ENCODE results near the gene GRB7. TPM values are rescaled to one million over a fixed set of nuclear protein-coding genes. Genes with fewer than 3 reads are reported as not detected.

The GRB7 gene
- total and polyA plus RNA-seq, 2 experiments from 2014 or later: 22.8 to 29.4 TPM

DNA sequence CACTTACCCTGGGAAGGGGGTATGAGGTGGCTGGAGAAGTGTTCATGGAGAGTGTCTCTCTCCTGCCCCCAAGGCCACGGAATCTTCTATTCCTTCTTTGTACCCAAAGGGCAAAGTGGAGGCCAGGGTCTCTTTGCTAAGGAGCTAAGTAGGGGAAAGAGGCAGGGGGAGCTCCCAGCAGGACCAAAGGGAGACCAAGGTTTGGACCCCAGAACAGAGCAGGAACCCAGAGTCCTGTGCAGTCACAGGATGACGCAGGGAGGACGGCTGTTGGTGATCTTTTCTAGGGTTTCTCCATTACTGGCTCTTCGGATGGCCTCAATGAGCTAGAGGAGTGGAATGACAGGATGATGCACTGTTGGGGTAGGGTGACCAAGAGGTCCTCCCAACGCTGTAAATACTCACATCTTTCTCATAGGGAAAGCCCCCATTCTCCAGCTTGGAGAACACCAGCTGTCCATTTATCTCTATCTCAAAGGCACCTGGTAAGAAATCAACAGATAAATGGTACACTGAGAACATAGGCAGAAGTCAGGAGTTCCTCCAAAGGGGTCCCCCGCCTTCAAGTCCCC, 8.4 kb upstream of the GRB7 start:
- 82% methylated on average over 6 of the region's 6 CpGs for WGBS (ENCODE audit: low lambda C conversion rate, missing lambda C conversion rate)
- H3K36me3 ChIP-seq (replicated peaks; ENCODE audit: insufficient read depth, low read depth): no peaks in the 10 kb centered on the region

DNA sequence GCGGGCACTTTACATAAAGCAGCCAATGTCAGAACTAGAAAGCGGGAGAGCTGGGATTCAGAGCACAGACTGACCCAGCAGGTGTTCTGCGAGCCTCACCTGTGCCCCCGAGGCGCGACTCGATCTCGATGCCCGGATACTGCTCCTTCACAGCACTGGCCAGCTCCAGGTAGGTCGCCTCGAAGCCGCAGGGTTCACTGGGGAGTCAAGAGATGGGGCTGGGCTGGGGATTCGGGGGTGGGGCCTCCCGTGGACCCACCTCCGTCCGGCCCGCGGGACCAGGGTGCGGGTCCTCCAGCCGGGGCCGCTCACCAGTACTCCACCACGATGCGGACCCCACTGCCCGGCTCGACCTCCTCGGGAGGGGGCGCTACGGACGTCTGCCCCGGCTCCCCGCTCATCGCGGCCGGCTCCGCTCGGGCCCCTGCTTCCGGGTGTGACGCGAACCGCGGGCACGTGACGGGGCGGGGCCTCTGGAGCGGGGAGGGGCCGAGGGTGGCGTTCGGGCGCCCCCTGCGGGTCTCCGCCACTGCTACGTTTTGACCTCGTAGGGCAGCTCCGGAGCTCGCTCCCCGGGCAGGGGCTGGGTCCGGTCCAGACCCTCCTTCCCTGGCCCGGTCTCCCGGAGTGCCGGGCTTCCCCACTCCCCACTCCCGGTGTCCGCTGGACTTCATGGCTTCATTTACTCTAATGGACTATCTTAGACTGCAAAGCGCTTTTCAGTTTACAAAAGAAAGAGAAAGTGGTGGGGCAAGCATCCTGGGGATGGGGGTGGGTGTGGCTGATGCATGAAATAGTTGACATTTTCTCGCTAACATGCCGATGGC, 7.4 kb upstream of the GRB7 start, which contains the start of gene MIEN1:
Gene MIEN1, minus strand, starts transcription at position 438 of the 827 bp plus-strand sequence. Its CDS starts 37 bp downstream, at position 401.
- Histone ChIP-seq H3K27ac (peak within 1 kb of the TSS; percentile 91), H3K79me2 (peaks cover 6% of the 10 kb centered on the region), H3K4me2 (peak within 1 kb of the TSS; percentile 97), H2AFZ (peak within 1 kb of the TSS; percentile 74), H3K9me3 (ENCODE audit: low read depth) (no peaks in the 10 kb centered on the region), H3K4me3 (peak within 1 kb of the TSS; percentile 77), H4K20me1 (ENCODE audit: insufficient read depth, poor library complexity, severe bottlenecking) (no peaks in the 10 kb centered on the region), H3K27me3 (no peaks in the 10 kb centered on the region), H3K36me3 (replicated peaks; ENCODE audit: insufficient read depth, low read depth) (no peaks in the 10 kb centered on the region), H3K9me2 (replicated peaks; ENCODE audit: insufficient read depth) (no peaks in the 10 kb centered on the region), H3K4me1 (ENCODE audit: insufficient read depth) (peaks cover 9% of the 10 kb centered on the region)
- TF ChIP-seq, protein P1, sequence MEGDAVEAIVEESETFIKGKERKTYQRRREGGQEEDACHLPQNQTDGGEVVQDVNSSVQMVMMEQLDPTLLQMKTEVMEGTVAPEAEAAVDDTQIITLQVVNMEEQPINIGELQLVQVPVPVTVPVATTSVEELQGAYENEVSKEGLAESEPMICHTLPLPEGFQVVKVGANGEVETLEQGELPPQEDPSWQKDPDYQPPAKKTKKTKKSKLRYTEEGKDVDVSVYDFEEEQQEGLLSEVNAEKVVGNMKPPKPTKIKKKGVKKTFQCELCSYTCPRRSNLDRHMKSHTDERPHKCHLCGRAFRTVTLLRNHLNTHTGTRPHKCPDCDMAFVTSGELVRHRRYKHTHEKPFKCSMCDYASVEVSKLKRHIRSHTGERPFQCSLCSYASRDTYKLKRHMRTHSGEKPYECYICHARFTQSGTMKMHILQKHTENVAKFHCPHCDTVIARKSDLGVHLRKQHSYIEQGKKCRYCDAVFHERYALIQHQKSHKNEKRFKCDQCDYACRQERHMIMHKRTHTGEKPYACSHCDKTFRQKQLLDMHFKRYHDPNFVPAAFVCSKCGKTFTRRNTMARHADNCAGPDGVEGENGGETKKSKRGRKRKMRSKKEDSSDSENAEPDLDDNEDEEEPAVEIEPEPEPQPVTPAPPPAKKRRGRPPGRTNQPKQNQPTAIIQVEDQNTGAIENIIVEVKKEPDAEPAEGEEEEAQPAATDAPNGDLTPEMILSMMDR (IDR thresholded peaks at IDR 0.05; ENCODE audit: poor library complexity): peak; percentile 97
- TF ChIP-seq EZH2phosphoT487 (IDR thresholded peaks at IDR 0.05; ENCODE audit: low read depth, severe bottlenecking, unreplicated experiment) (no peak), EZH2 (IDR thresholded peaks at IDR 0.05; ENCODE audit: borderline replicate concordance) (no peak)
- DNase-seq (ENCODE audit: low spot score): peak; percentile 96
- WGBS (ENCODE audit: low lambda C conversion rate, missing lambda C conversion rate): 2% methylated on average over 51 of the region's 65 CpGs

More for the DNA sequence above, 8.4 kb upstream of the GRB7 start:
- peaks cover 6% of the 10 kb centered on the region for H3K79me2 ChIP-seq
- peak overlapping the region; percentile 77 for H3K4me3 ChIP-seq
- no peak overlapping the region for H2AFZ ChIP-seq
- H3K9me3 ChIP-seq (ENCODE audit: low read depth): no peaks in the 10 kb centered on the region
- no peaks in the 10 kb centered on the region for H3K27me3 ChIP-seq
- H3K27ac ChIP-seq: peak overlapping the region; percentile 91
- no peaks in the 10 kb centered on the region for H3K9me2 ChIP-seq (replicated peaks; ENCODE audit: insufficient read depth)
- DNase-seq (ENCODE audit: low spot score): no peak
- H3K4me1 ChIP-seq (ENCODE audit: insufficient read depth): peaks cover 9% of the 10 kb centered on the region
- peak overlapping the region; percentile 97 for H3K4me2 ChIP-seq
- no peaks in the 10 kb centered on the region for H4K20me1 ChIP-seq (ENCODE audit: insufficient read depth, poor library complexity, severe bottlenecking)
- TF ChIP-seq EZH2 (IDR thresholded peaks at IDR 0.05; ENCODE audit: borderline replicate concordance): no peak
- TF ChIP-seq, protein P1 (IDR thresholded peaks at IDR 0.05; ENCODE audit: poor library complexity): no peak

DNA sequence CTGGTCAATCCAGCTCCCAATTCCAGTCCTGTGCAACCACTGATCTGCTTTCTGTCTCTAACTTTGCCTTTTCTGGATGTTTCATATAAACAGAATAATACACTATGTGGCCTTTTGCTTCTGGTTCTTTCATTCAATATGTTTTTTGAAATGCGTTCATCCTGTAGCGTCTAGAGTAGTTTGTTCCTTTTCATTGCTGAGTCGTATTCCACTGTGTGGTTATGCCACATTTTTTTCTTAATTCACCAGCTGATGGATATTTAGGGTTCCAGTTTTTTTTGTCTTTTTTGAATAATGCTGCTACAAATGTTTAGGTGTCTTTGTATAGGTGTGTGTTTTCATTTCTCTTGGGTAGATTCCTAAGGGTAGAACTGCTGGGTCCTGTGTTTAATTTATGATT, 5.2 kb upstream of the GRB7 start:
- Histone ChIP-seq H3K27me3 (no peaks in the 10 kb centered on the region), H3K9me3 (ENCODE audit: low read depth) (no peaks in the 10 kb centered on the region), H2AFZ (no peak overlapping the region), H3K4me1 (ENCODE audit: insufficient read depth) (peaks cover 28% of the 10 kb centered on the region), H3K27ac (no peak overlapping the region), H3K9me2 (replicated peaks; ENCODE audit: insufficient read depth) (no peaks in the 10 kb centered on the region), H3K36me3 (replicated peaks; ENCODE audit: insufficient read depth, low read depth) (no peaks in the 10 kb centered on the region), H3K4me3 (no peak overlapping the region), H3K4me2 (no peak overlapping the region), H3K79me2 (peaks cover 6% of the 10 kb centered on the region), H4K20me1 (ENCODE audit: insufficient read depth, poor library complexity, severe bottlenecking) (no peaks in the 10 kb centered on the region)
- TF ChIP-seq EZH2phosphoT487 (IDR thresholded peaks at IDR 0.05; ENCODE audit: low read depth, severe bottlenecking, unreplicated experiment) (no peak), EZH2 (IDR thresholded peaks at IDR 0.05; ENCODE audit: borderline replicate concordance) (no peak)
- TF ChIP-seq, protein P1 (IDR thresholded peaks at IDR 0.05; ENCODE audit: poor library complexity): no peak
- 96% methylated on average over 3 of the region's 3 CpGs for WGBS (ENCODE audit: low lambda C conversion rate, missing lambda C conversion rate)
- no peak for DNase-seq (ENCODE audit: low spot score)

All from hepatocyte (in vitro differentiated cells).